Fibroblast of lung (primary cell): ENCODE measurements around the gene PAK1IP1. TPM values are rescaled to one million over a fixed set of nuclear protein-coding genes. Genes with fewer than 3 reads are reported as not detected.
"Not testable (repeated sequence)": the region's sequence is repeated elsewhere in the genome, so short reads cannot be mapped to it uniquely, and the experiment has no call there.

ENCODE experiments used
- DNase-seq, 2 donors: peaks; one replicate each; pipeline versions ENCODE4 v3.0.0 to v3.0.0-alpha.2; 2010; ENCODE audit warnings: low read depth in 2 of 2
- H2AFZ ChIP-seq: 2 replicates; pipeline ENCODE4 v1.5.1; 2012; ENCODE audit warnings: low read length, control low read depth, inconsistent platforms
- H3K27ac ChIP-seq: 2 replicates; pipeline ENCODE4 v1.5.1; 2011; ENCODE audit warnings: low read length, control low read depth; ENCODE audit not compliant: insufficient read depth
- H3K27me3 ChIP-seq: 2 replicates; pipeline ENCODE4 v1.5.1; 2011; ENCODE audit warnings: mild to moderate bottlenecking, low read length; ENCODE audit not compliant: control insufficient read depth, insufficient read depth
- H3K36me3 ChIP-seq: 2 replicates; pipeline ENCODE4 v1.5.1; 2011; ENCODE audit warnings: low read length; ENCODE audit not compliant: control insufficient read depth, insufficient read depth
- H3K4me1 ChIP-seq: 2 replicates; pipeline ENCODE4 v1.5.1; 2011; ENCODE audit warnings: low read length; ENCODE audit not compliant: control insufficient read depth, insufficient read depth; ENCODE audit errors: extremely low read depth
- H3K4me2 ChIP-seq: 2 replicates; pipeline ENCODE4 v1.5.1; 2011; ENCODE audit warnings: low read length, control low read depth; ENCODE audit not compliant: insufficient read depth; ENCODE audit errors: extremely low read depth
- H3K4me3 ChIP-seq, 4 experiments: fragments of 200-600 bp in 1 of 4; sonication (generic) in 1 of 4; replicated peaks in 1 of 4; 2 replicates each; pipeline ENCODE4 v1.5.1; 2011 to 2016; ENCODE audit warnings: low read length in 4 of 4, low read depth in 3 of 4, mild to moderate bottlenecking in 3 of 4, control low read depth in 2 of 4, inconsistent platforms in 1 of 4, mixed read lengths in 1 of 4; ENCODE audit not compliant: insufficient read depth in 1 of 4; ENCODE audit errors: control extremely low read depth in 1 of 4
- H3K79me2 ChIP-seq: 2 replicates; pipeline ENCODE4 v1.5.1; 2012; ENCODE audit warnings: mild to moderate bottlenecking, low read length, inconsistent platforms; ENCODE audit not compliant: control insufficient read depth, insufficient read depth
- H3K9ac ChIP-seq: 2 replicates; pipeline ENCODE4 v1.5.1; 2011; ENCODE audit warnings: mild to moderate bottlenecking, low read length, control low read depth; ENCODE audit not compliant: insufficient read depth
- H3K9me3 ChIP-seq: 2 replicates; pipeline ENCODE4 v1.5.1; 2012; ENCODE audit warnings: low read depth, low read length; ENCODE audit not compliant: control insufficient read depth, insufficient read depth
- H4K20me1 ChIP-seq: 2 replicates; pipeline ENCODE4 v1.5.1; 2011; ENCODE audit warnings: low read length; ENCODE audit not compliant: control insufficient read depth, insufficient read depth; ENCODE audit errors: extremely low read depth
- CTCF ChIP-seq, 2 donors: IDR thresholded peaks in 1 of 2; conservative IDR thresholded peaks in 1 of 2; 1 replicate in 1 of 2; 2 replicates in 1 of 2; pipeline ENCODE4 v1.5.1; 2011 to 2012; ENCODE audit warnings: low read length in 2 of 2, control low read depth in 1 of 2, inconsistent platforms in 1 of 2, low read depth in 1 of 2, mild to moderate bottlenecking in 1 of 2
- EZH2 ChIP-seq: IDR thresholded peaks from 2 replicates; pipeline ENCODE4 v1.5.1; 2012; ENCODE audit warnings: low read length, control low read depth, mild to moderate bottlenecking; ENCODE audit errors: missing control alignments
- polyA plus RNA-seq, 2 donors: library from polyadenylated mRNA; depleted of rRNA in 1 of 2; stranded (reverse) in 1 of 2; unstranded in 1 of 2; fragments of >200 nt; gene quantifications; 2 replicates each; pipeline ENCODE4 v1.2.1, GENCODE V29; 2011 to 2012; ENCODE audit warnings: missing spikeins in 1 of 2
- total RNA-seq: library from RNA; depleted of rRNA; stranded (reverse); fragments of >200 nt; gene quantifications from 2 replicates; pipeline ENCODE4 v1.2.1, GENCODE V29; 2014

PAK1IP1 gene
- total and polyA plus RNA-seq, 2 donors (not counting 1 experiment from before 2014, with no cell fraction given) = 16.3 to 27.3 TPM

DNA sequence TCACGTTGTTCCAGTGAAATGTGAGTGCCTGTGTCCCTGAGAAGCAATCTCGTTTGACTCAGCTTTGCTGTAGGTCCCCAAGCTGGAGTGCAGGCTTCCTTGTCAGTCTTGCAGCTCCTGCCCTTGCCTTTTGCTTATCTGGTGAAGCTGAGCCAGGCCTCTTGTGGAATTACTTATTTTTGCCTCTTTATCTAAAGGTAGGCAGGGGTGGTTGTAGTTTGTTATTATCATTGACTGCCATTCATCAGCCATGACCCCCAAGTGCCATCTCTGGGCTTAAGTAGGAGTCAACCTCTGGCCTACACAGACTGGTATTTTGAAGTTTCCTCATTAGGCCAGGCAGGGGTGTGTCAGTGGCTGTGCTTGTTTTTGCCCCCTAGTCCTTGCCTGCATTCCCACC, 55.0 kb downstream of the PAK1IP1 start:
- Histone ChIP-seq H2AFZ (no peak overlapping the region), H4K20me1 (no peaks in the 10 kb centered on the region), H3K36me3 (peaks cover 5% of the 10 kb centered on the region), H3K9me3 (no peaks in the 10 kb centered on the region), H3K27me3 (no peaks in the 10 kb centered on the region), H3K79me2 (peaks cover 26% of the 10 kb centered on the region), H3K4me1 (no peaks in the 10 kb centered on the region), H3K9ac (no peak overlapping the region), H3K4me3 (no peak overlapping the region), H3K27ac (no peak overlapping the region), H3K4me2 (no peak overlapping the region)
- no peak for TF ChIP-seq EZH2
- no peak for TF ChIP-seq CTCF (conservative IDR thresholded peaks at IDR 0.05 in 1 of 2, IDR thresholded peaks at IDR 0.05 in 1 of 2; ENCODE audit: low read depth in 1 of 2, low read length in 2 of 2)
- DNase-seq = no peak

- H4K20me1 ChIP-seq, H3K36me3 ChIP-seq, H3K27me3 ChIP-seq, H2AFZ ChIP-seq, DNase-seq, H3K4me3 ChIP-seq, H3K9ac ChIP-seq, H3K27ac ChIP-seq, H3K4me2 ChIP-seq, H3K9me3 ChIP-seq, H3K4me1 ChIP-seq: not testable (repeated sequence)
- H3K79me2 ChIP-seq = peaks cover 28% of the 10 kb centered on the region
Measured at GRCh38 chr6:10750568-10750967, 55.8 kb downstream of the PAK1IP1 start.

- not testable (repeated sequence) for H4K20me1 ChIP-seq, H3K4me3 ChIP-seq, H3K9ac ChIP-seq, H3K9me3 ChIP-seq, H3K4me2 ChIP-seq, H3K36me3 ChIP-seq, H3K4me1 ChIP-seq, H2AFZ ChIP-seq, H3K27me3 ChIP-seq, H3K27ac ChIP-seq, DNase-seq
- H3K79me2 ChIP-seq = peaks cover 28% of the 10 kb centered on the region
Measured at GRCh38 chr6:10751757-10752156, 57.0 kb downstream of the PAK1IP1 start.

DNA sequence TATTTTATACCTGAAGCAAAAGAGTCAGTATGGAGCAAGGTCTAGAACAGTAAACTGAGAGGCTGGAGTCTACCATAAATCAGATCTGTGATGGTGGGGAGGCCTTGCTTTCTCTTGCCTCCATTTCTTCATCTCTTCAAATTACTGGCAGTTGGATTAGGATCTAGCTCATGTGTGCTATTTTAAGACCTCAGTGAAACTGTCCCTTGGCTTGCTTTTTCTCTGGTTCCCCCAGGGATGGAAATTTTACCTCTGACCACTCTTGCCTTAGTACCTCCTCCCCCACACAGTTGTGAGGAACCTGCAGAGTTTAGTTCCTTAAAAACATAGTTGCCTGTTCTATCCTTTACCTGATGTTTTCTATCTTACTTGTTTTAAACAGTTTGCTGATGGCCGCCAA, 61.3 kb downstream of the PAK1IP1 start:
- Histone ChIP-seq H3K27ac (no peak overlapping the region), H4K20me1 (no peaks in the 10 kb centered on the region), H3K4me2 (no peak overlapping the region), H3K79me2 (peaks cover 5% of the 10 kb centered on the region), H2AFZ (no peak overlapping the region), H3K4me3 (no peak overlapping the region), H3K27me3 (no peaks in the 10 kb centered on the region), H3K4me1 (peaks cover 3% of the 10 kb centered on the region), H3K9me3 (no peaks in the 10 kb centered on the region), H3K36me3 (peaks cover 2% of the 10 kb centered on the region), H3K9ac (no peak overlapping the region)
- no peak for DNase-seq
- TF ChIP-seq CTCF (conservative IDR thresholded peaks at IDR 0.05 in 1 of 2, IDR thresholded peaks at IDR 0.05 in 1 of 2; ENCODE audit: low read depth in 1 of 2, low read length in 2 of 2) = no peak
- no peak for TF ChIP-seq EZH2

Other genes starting within 250 kb of the PAK1IP1 start
- gene GCNT2, start 173.6 kb upstream of the PAK1IP1 start, total RNA-seq = 0.77 and 2.1 TPM in 2 replicates
- 1.3 and 1.4 TPM in 2 replicates for gene GCNT2, start 173.6 kb upstream of the PAK1IP1 start, polyA plus RNA-seq
- 0.26 and 0.33 TPM in 2 replicates for gene C6orf52, start 356 bp upstream of the PAK1IP1 start, total RNA-seq
- gene C6orf52, start 356 bp upstream of the PAK1IP1 start, polyA plus RNA-seq = 0.26 and 1.1 TPM in 2 replicates
- gene TMEM14C, start 28.1 kb downstream of the PAK1IP1 start, total RNA-seq = 123 and 124 TPM in 2 replicates
- 183 and 246 TPM in 2 replicates for gene TMEM14C, start 28.1 kb downstream of the PAK1IP1 start, polyA plus RNA-seq
- 52.1 and 58.3 TPM in 2 replicates for gene TMEM14B, start 52.8 kb downstream of the PAK1IP1 start, total RNA-seq
- gene TMEM14B, start 52.8 kb downstream of the PAK1IP1 start, polyA plus RNA-seq = 109 and 113 TPM in 2 replicates
- gene MAK, start 143.6 kb downstream of the PAK1IP1 start, total RNA-seq = not detected in 2 replicates
- 0.01 TPM in 1 of 2 replicates, not detected in the other for gene MAK, start 143.6 kb downstream of the PAK1IP1 start, polyA plus RNA-seq
- not detected in 2 replicates for gene GCM2, start 187.1 kb downstream of the PAK1IP1 start, total RNA-seq
- gene GCM2, start 187.1 kb downstream of the PAK1IP1 start, polyA plus RNA-seq = not detected in 2 replicates
- under 0.01 and 0.26 TPM in 2 replicates for gene SYCP2L, start 192.1 kb downstream of the PAK1IP1 start, total RNA-seq
- gene SYCP2L, start 192.1 kb downstream of the PAK1IP1 start, polyA plus RNA-seq = 0.02 TPM in 1 of 2 replicates, not detected in the other